GM23338 (cell line): ENCODE measurements around the gene SLK. TPM values are rescaled to one million over a fixed set of nuclear protein-coding genes. Genes with fewer than 3 reads are reported as not detected.

ENCODE experiments used
- ATAC-seq: fragments of 200-7000 bp; cut with Tn5 transposase; 3 replicates; pipeline ENCODE4 v1.9.1; 2020
- DNase-seq: peaks from one replicate; pipeline ENCODE4 v3.0.0-alpha.2; 2015; ENCODE audit warnings: low spot score
- H2AFZ ChIP-seq: fragments of 200-600 bp; sonication (generic); 2 replicates; pipeline ENCODE4 v1.8.0; 2016; ENCODE audit warnings: antibody characterized with exemption, mild to moderate bottlenecking, moderate library complexity
- H3F3A ChIP-seq: fragments of 200-600 bp; sonication (generic); replicated peaks from 2 replicates; pipeline ENCODE4 v1.8.0; 2017; ENCODE audit warnings: antibody characterized with exemption, mixed run types, low read depth
- H3K27ac ChIP-seq: fragments of 200-600 bp; sonication (generic); 2 replicates; pipeline ENCODE4 v1.6.1; 2016; ENCODE audit warnings: low read depth
- H3K27me3 ChIP-seq: fragments of 200-600 bp; sonication (generic); 2 replicates; pipeline ENCODE4 v1.8.0; 2016; ENCODE audit warnings: mild to moderate bottlenecking, mixed run types, moderate library complexity; ENCODE audit not compliant: insufficient read depth
- H3K36me3 ChIP-seq: fragments of 200-600 bp; sonication (generic); 2 replicates; pipeline ENCODE4 v1.8.0; 2016; ENCODE audit warnings: mild to moderate bottlenecking; ENCODE audit not compliant: insufficient read depth
- H3K4me1 ChIP-seq: fragments of 200-600 bp; sonication (generic); 2 replicates; pipeline ENCODE4 v1.8.0; 2016; ENCODE audit warnings: mild to moderate bottlenecking, moderate library complexity; ENCODE audit not compliant: insufficient read depth
- H3K4me2 ChIP-seq: fragments of 200-600 bp; sonication (generic); 2 replicates; pipeline ENCODE4 v1.7.1; 2017; ENCODE audit warnings: mixed run types
- H3K4me3 ChIP-seq: fragments of 200-600 bp; sonication (generic); 2 replicates; pipeline ENCODE4 v1.6.1; 2016; ENCODE audit warnings: mixed run types
- H3K79me2 ChIP-seq: fragments of 200-600 bp; sonication (generic); replicated peaks from 2 replicates; pipeline ENCODE4 v1.8.0; 2017; ENCODE audit warnings: mild to moderate bottlenecking; ENCODE audit not compliant: insufficient read depth
- H3K9me2 ChIP-seq: fragments of 200-600 bp; sonication (generic); 2 replicates; pipeline ENCODE4 v1.8.0; 2017; ENCODE audit not compliant: insufficient read depth
- H4K20me1 ChIP-seq: fragments of 200-600 bp; sonication (generic); replicated peaks from 2 replicates; pipeline ENCODE4 v1.8.0; 2017; ENCODE audit warnings: mild to moderate bottlenecking; ENCODE audit not compliant: insufficient read depth
- H3K27ac Mint-ChIP-seq: 2 replicates; pipeline ENCODE4 v1.8.0; 2020; ENCODE audit warnings: inconsistent platforms, mild to moderate bottlenecking, moderate library complexity, mixed read lengths
- H3K27me3 Mint-ChIP-seq: 3 replicates; pipeline ENCODE4 v1.8.0; 2022; ENCODE audit warnings: low read depth, mild to moderate bottlenecking, moderate library complexity, mixed read lengths, inconsistent platforms; ENCODE audit not compliant: insufficient read depth, poor library complexity
- H3K36me3 Mint-ChIP-seq: 3 replicates; pipeline ENCODE4 v1.8.0; 2021; ENCODE audit warnings: low read depth, mild to moderate bottlenecking, inconsistent platforms, moderate library complexity, mixed read lengths
- H3K4me1 Mint-ChIP-seq: 3 replicates; pipeline ENCODE4 v1.8.0; 2020; ENCODE audit warnings: mild to moderate bottlenecking, inconsistent platforms, mixed read lengths
- H3K4me3 Mint-ChIP-seq: 3 replicates; pipeline ENCODE4 v1.8.0; 2021; ENCODE audit warnings: moderate library complexity, mild to moderate bottlenecking, inconsistent platforms, mixed read lengths
- H3K9me3 Mint-ChIP-seq: 3 replicates; pipeline ENCODE4 v1.8.0; 2020; ENCODE audit warnings: moderate library complexity, mild to moderate bottlenecking, inconsistent platforms, mixed read lengths
- CTCF ChIP-seq, 2 experiments: fragments of 200-600 bp in 1 of 2; sonication (generic) in 1 of 2; conservative IDR thresholded peaks; 2 replicates each; pipeline versions ENCODE4 v1.5.1 to v1.6.1; 2016 to 2017; ENCODE audit warnings: antibody characterized with exemption in 2 of 2, low read depth in 2 of 2, mild to moderate bottlenecking in 2 of 2, moderate library complexity in 1 of 2
- ETS1 ChIP-seq: IDR thresholded peaks from 2 replicates; pipeline ENCODE4 v1.6.1; 2016; ENCODE audit warnings: antibody characterized with exemption
- EZH2phosphoT487 ChIP-seq: fragments of 200-600 bp; sonication (generic); IDR thresholded peaks from one replicate; pipeline ENCODE4 v1.8.1; 2018; ENCODE audit warnings: antibody characterized with exemption; ENCODE audit not compliant: unreplicated experiment
- POLR2AphosphoS5 ChIP-seq: IDR thresholded peaks from 2 replicates; pipeline ENCODE4 v1.6.1; 2016; ENCODE audit warnings: antibody characterized with exemption, low read depth
- REST ChIP-seq: IDR thresholded peaks from one replicate; pipeline ENCODE4 v1.6.1; 2018; ENCODE audit warnings: antibody characterized with exemption; ENCODE audit not compliant: unreplicated experiment
- STAT1 ChIP-seq: IDR thresholded peaks from one replicate; pipeline ENCODE4 v1.6.1; 2016; ENCODE audit warnings: antibody characterized with exemption; ENCODE audit not compliant: unreplicated experiment
- ZNF331 ChIP-seq: fragments of 250-450 bp; sonication (Bioruptor Pico); IDR thresholded peaks from 2 replicates; pipeline ENCODE4 v1.5.0; 2020; ENCODE audit warnings: low read depth, mild to moderate bottlenecking, moderate library complexity
- polyA plus RNA-seq: library from polyadenylated mRNA; unstranded; fragments of >200 nt; fragmentation: Nextera tagmentation; extraction: Ambion mirVana; gene quantifications from 2 replicates; pipeline ENCODE4 v1.2.1, GENCODE V29; 2016
- total RNA-seq: library from RNA; depleted of rRNA; stranded (reverse); fragments of >200 nt; shearing (Covaris generic); gene quantifications from 2 replicates; pipeline ENCODE4 v1.2.3, GENCODE V29; 2014

Gene SLK
- total and polyA plus RNA-seq, 2 experiments from 2014 or later = 8.4 to 21.5 TPM

GRCh38 chr10:104074505-104074904 is 107.6 kb downstream of the SLK start (continued):
- TF ChIP-seq REST (no peak), POLR2AphosphoS5 (no peak), EZH2phosphoT487 (no peak), ZNF331 (CRISPR knock-in tag) (no peak)

GRCh38 chr10:104076743-104077160 is 109.8 kb downstream of the SLK start:
- H3K4me1 Mint-ChIP-seq = peaks cover 9% of the 10 kb centered on the region

More at GRCh38 chr10:104076743-104077160, 109.8 kb downstream of the SLK start:
- Histone ChIP-seq H3K36me3 (no peaks in the 10 kb centered on the region; the same call in 1 of the 2 replicates), H2AFZ (no peak overlapping the region), H3K27ac (peak overlapping the region; percentile 3; the same call in 1 of the 2 replicates), H3K79me2 (no peaks in the 10 kb centered on the region), H3K4me3 (no peak overlapping the region), H3K4me2 (0 out of 2 replicates have a peak overlapping the region, but pooled peaks have one; percentile 2), H3K9me2 (peaks cover 14% of the 10 kb centered on the region), H3F3A (no peaks in the 10 kb centered on the region), H3K4me1 (peaks cover 16% of the 10 kb centered on the region), H4K20me1 (no peaks in the 10 kb centered on the region), H3K27me3 (no peaks in the 10 kb centered on the region)
- Mint-ChIP-seq H3K4me3 (no peak overlapping the region), H3K9me3 (no peaks in the 10 kb centered on the region), H3K36me3 (no peaks in the 10 kb centered on the region), H3K27me3 (peaks cover 3% of the 10 kb centered on the region), H3K27ac (no peak overlapping the region)
- ATAC-seq (peak; percentile 88), DNase-seq (peak; percentile 76)
- TF ChIP-seq CTCF (conservative IDR thresholded peaks at IDR 0.05; ENCODE audit: low read depth in 2 of 2) (no peak), ETS1 (no peak), STAT1 (no peak)
